Cortex of kidney (tissue), 1 donor: ENCODE measurements around the gene PANX2.
"Not testable (repeated sequence)": the region's sequence is repeated elsewhere in the genome, so short reads cannot be mapped to it uniquely, and the experiment has no call there.

Experiments used
- DNase-seq: peaks from one replicate; lab custom pipeline; 2025; lab: John Stamatoyannopoulos, UW

PANX2 gene, protein sequence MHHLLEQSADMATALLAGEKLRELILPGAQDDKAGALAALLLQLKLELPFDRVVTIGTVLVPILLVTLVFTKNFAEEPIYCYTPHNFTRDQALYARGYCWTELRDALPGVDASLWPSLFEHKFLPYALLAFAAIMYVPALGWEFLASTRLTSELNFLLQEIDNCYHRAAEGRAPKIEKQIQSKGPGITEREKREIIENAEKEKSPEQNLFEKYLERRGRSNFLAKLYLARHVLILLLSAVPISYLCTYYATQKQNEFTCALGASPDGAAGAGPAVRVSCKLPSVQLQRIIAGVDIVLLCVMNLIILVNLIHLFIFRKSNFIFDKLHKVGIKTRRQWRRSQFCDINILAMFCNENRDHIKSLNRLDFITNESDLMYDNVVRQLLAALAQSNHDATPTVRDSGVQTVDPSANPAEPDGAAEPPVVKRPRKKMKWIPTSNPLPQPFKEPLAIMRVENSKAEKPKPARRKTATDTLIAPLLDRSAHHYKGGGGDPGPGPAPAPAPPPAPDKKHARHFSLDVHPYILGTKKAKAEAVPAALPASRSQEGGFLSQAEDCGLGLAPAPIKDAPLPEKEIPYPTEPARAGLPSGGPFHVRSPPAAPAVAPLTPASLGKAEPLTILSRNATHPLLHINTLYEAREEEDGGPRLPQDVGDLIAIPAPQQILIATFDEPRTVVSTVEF

DNA sequence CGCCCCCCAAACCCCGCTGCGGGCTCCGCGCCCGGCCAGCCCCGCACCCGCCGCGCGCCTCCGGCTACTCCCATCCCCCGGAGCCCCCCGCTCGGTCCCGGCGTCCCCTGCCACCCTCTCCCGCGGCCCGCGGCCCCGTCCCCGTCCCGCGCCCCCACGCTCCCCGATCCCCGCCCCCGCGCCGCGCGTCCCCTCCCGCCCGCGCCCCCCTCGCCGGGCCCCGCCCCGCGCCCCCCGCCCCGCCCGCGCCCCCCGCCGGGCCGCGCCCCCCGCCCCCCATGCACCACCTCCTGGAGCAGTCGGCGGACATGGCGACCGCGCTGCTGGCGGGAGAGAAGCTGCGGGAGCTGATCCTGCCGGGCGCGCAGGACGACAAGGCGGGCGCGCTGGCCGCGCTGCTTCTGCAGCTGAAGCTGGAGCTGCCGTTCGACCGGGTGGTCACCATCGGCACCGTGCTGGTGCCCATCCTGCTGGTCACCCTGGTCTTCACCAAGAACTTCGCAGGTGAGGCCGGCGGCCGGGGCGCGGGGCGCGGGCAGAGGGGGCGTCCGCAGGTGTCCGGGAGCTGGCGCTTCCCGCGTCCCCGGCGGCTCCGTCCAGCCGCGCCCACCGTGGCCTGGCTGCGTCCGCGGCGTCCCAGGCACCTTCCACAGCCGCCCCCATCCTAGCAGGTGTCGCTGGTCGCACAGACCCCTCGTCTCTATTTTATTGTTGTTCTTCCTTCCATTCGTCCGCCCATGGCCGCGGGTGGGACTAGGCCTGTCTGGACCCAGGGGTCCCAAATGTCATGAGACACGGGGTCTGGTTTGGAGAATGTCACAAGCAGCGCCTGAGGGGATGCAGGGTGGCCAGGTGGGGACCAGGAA lies at the start of gene PANX2:
Gene PANX2 (plus strand): TSS at position 279 of the 866 bp plus-strand sequence. CDS start 0 bp downstream, at position 279.
- no peak for DNase-seq

DNA sequence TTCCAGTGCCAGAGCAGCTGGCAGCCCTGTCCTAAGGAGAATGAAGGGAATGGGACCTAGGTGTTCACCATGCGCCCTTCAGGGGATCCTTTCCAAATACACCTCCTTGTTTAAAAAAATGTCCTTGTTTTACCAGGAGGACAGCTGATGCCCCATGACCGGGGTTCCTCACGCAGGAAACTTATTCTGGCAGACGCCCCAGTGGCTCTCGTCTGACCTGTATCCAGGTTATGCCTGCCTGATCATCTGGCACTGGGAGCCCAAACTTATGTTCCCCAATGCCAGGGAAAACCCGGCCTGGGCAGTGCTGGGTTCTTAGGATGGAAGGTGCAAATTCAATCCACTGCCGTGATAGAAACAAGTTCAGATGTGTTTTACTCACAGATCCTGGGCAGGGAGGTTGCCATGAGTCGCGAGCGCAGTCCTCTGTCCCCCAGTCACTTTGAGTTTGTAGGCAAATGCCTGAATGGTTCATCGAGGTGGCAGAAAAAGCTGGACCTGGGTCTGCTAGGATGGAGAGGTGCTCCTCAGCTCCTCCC lies 49.3 kb upstream of the PANX2 start:
- no peak for DNase-seq

DNA sequence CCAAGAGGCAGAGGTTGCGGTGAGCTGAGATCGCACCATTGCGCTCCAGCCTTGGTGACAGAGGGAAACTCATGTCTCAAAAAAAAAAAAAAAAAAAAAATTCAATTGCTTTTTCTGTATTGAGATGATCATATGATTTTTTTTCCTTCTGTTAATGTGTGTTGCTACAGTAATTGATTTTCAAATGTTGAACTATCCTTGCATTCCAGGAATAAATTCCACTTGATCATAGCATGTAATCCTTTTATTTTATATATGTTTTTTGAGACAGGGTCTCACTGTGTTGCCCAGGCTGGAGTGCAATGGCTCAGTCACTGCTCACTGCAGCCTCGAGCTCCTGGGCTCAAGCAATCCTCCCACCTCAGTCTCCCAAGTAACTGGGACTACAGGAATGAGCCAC lies 47.4 kb upstream of the PANX2 start:
- no peak for DNase-seq

DNA sequence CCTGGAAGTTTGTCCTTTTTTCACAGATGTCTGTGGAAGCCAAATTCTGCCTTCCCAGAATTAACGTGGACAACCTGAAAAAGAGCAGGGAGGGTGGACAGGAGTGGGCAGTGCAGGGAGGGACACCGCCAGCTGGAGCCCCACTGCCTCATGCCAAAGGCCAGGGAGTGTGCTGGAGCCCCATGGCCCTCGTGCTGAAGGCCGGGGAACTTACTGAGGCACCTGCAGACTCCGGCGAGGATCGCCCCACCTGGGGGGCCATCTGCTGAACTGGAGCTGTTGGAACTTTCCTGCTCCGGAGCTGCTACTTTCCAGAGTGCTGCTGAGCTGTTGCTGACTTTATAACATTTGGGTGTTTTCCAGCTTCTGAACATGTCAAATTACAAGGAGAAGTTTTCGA lies 45.5 kb upstream of the PANX2 start:
- DNase-seq, result no peak

DNA sequence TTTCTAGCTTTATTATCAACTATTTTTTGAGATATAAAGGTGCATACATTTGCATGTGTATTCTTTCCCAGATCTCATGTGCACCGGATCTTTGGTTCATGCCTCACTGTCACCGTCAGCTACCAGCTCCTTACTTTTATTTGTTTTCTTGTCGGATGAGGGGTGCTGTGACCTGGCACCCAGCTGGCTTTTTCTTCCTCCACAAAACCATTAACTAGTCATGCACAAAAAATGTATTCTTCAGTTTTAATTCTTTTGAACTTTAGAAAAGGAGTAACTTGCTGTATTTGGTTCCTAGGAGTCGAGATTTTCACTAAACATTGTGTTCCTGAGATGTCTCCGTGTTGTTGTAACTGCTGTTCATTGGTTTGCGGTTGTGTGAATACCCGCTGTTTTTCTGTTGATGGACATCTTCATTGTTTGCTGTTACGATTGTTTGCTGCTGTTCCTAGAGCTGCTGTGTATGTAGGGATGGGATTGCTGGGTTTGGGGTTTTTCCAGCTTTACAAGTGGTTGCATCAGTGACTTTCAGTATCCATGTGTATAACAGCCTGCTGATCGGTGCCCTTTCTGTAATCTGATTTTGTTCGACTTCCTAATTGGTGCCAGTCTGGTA lies 41.3 kb upstream of the PANX2 start:
- DNase-seq, result no peak

DNA sequence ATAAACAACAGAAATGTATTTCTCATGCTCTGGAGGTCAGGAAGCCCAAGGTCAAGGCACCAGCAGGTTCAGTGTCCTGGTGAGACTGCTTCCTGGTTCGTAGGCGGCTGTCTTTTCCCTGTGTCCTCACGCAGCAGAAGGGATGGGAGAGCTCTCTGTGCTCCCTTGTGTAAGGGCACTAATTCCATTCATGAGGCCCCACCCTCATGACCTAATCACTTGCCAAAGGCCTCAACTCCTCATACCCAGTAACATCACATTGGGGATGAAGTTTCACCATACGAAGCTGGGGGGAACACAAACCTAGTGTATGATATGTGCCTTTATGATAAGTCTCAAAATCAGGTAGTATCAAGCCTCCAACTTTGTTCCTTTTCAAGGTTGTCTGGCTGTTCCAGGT lies 38.6 kb upstream of the PANX2 start:
- DNase-seq, result no peak

DNA sequence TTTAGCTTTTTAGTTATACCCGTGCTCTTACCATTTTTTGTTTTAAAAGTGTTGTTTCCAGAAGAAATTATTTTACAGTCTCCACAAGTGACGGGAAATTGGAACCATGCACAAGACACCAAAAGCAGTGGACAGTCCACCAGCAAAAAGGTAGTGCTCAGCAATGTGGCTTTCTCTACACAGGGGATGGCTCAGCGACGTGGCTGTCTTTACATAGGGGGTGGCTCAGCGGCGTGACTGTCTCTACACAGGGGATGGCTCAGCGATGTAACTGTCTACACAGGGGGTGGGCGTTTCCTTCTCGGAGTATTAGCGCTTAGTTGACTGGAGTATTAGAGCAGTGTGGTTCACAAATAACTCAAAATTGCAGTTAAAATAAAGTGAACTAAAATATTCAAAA lies 36.0 kb upstream of the PANX2 start:
- DNase-seq, result no peak

DNA sequence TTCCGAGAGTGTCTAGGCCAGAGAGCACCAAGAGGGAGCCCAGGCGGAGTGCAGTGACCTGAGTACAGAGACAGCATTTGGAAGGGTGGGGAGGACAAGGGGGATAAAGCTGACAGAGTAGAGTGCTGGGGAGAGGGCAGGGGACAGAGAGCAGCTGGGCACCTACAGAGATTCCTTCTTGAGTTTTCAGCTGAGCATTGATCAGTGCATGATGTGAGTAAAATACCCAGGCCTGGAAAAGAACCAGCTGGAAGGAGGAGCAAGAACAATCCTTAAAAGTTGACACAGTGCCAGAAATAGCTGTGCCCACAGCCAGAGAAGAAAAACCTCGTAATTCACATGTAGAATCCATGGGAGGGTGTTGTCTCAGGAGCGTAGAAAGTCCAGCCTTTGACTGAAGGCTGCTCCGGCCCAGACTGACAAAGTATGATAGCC lies 33.9 kb upstream of the PANX2 start:
- no peak for DNase-seq

DNA sequence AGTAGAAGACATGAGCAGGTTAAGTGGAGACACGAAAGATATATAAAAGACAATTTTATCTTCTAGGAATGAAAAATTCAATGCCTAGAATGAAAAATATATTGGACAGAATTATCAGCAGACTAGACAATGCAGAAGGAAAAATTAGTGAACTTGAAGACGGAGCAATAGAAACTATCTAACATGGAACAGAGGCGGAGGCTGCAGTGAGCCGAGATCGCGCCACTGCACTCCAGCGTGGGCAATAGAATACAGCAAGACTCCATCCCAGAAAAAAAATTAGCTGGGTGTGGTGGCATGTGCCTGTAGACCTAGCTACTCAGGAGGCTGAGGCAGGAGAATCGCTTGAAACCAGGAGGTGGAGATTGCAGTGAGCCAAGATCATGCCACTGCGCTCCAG lies 33.3 kb upstream of the PANX2 start:
- not testable (repeated sequence) for DNase-seq

DNA sequence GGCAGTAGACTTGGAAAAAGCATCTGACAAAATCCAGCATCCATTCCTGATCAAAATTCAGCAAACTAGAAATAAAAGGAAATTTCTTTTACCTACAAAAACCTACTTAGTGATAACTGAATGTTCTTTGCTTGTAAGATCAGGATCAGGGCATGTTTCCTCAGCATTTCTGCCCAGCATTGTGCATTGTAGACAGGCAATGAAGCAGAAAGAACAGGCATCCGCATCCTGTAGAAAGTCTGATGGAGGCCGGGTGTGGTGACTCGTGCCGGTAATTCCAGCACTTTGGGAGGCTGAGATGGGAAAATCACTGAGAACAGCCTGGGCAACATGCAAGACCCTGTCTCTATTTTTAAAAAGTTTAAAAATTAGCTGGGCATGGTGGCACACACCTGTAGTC lies 32.5 kb upstream of the PANX2 start:
- DNase-seq, result no peak

DNA sequence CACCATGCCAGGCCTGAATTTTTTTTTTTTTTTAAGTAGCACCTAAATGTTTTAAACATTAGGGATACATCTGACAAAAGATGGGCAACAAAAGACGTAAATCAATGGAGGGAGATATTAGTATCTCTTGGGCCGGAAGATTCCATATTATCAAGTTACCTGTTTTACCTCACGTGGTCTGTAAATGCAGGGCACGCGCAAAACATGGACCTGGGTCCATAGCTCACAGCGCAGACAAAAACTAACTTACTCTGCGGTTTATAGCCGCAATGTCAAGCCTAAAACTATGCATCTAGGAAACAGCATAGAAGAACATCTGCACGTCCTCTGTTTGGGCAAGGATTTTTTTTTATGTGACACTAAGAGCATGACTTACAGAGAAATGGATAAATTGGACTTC lies 31.5 kb upstream of the PANX2 start:
- DNase-seq, result no peak

DNA sequence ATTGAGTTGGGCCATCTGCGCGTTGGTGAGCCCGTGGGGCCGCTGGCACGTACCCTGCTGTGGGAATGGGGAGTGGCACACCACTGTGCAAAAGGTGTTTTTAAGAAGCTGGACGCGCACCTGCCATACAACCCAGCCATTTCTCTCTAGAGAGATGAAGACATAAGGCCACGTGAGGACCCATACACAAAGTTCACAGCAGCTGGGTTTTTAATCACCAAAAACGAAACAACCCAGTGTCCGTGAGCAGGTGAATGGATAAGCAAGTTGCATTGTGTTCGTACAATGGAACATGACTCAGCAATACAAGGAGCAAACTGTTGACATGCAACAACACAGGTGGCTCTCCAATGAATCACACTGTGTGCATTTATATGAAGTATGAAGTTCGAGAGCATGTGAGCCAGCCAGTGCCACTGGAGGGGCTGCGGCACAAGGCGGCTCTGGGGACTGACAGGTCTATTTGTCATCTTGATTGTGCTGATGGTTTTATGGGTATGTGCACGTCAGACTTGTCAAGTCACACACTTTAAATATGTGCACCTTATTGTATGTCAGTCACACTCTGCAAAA lies 30.6 kb upstream of the PANX2 start:
- no peak for DNase-seq

DNA sequence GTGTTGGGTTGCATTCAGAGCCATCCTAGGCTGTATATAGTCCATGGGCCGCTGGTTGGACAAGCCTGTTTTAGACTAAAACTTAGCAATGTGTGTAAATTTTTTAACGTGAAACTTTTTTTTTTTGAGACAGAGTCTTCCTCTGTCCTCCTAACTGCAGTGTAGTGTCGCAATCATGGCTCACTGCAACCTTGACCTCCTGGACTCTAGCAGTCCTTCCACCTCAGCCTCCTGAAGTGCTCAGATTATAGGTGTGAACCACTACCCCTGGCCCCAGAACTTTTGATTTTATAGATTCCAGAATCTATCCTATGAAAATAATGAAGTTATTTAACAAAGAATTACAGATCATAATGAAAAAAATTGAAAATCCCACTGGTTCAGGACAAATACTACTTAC lies 29.9 kb upstream of the PANX2 start:
- DNase-seq, result no peak

DNA sequence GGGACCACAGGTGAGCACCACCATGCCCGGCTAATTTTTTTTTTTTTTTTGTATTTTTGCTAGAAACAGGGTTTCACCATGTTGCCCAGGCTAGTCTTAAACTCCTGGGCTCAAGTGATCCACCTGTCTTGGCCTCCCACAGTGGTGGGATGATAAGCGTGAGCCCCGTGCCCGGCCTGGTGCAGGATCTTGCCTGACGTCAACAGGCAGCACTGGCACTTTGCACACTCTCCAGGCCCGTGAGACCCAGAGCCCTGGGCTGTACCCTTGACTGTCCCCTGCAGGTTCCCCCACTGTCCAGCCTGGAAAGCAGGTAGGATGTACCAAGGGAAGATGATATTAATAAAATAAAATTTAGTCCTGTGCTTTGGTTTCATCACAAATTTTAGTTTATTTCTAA lies 29.1 kb upstream of the PANX2 start:
- no peak for DNase-seq

DNA sequence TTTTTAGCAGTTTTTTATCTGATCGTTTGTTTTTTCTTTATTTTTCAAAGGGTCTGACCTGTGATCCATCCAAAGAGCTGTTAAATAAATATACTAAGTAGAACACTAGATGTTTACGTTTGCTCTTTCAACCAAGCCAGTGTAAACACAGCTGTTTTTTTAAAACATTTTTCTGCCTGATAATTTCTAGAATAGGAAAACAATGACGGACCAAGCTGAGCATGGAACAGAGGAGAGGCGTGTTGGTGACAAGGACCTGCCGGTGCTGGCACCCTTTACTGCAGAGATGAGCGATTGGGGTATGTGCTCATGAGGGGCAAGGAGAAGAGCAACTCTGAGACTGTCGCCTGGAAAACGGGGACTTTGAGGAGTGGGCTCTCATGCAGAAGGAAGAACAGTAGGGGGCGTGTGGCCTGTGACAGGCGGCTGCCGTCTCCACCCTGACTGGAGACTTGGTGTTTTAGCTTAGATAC lies 28.6 kb upstream of the PANX2 start:
- DNase-seq, result no peak

DNA sequence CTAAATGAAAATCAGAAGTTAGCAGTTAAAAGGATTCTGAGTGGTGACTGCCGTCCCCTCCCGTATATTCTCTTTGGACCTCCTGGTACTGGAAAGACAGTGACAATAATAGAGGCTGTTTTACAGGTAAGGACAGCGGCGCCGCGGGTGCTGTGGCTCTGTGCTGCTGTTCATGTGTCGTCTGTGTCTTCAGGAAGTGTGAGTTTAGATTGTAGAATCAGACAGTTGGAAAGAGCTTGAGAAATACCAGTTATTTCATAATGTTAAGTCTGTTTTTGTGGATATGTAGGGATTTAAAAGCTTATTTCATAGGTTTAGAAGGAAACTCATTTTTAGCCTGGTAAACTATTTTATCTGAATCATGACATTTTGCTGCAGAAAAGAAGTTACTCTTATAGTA lies 27.4 kb upstream of the PANX2 start:
- no peak for DNase-seq

DNA sequence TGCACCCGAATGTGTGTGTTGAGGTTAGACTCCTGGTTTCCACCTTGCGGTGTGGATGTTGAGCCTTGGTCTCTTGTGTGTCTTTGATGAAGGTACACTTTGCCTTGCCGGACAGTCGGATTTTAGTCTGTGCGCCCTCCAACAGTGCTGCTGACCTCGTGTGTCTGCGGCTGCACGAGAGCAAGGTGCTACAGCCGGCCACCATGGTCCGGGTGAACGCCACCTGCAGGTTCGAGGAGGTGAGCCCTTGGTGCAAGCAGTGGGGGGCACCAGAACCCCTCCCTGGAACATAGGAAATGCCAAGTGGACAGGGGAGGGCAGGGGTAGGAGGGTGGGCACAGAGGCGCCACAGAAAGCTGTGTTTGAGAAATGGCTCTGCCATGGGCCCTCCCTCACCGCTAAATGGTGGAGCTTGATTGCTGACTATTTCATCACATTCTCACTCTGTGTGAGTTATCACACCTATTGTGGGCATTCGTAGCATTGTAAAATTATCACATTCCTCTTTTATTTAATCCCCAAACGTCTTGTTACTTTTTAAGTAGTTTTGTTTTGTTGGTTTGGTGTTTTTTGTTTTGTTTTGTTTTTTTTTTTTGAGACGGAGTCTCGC lies 26.4 kb upstream of the PANX2 start:
- DNase-seq, result no peak

DNA sequence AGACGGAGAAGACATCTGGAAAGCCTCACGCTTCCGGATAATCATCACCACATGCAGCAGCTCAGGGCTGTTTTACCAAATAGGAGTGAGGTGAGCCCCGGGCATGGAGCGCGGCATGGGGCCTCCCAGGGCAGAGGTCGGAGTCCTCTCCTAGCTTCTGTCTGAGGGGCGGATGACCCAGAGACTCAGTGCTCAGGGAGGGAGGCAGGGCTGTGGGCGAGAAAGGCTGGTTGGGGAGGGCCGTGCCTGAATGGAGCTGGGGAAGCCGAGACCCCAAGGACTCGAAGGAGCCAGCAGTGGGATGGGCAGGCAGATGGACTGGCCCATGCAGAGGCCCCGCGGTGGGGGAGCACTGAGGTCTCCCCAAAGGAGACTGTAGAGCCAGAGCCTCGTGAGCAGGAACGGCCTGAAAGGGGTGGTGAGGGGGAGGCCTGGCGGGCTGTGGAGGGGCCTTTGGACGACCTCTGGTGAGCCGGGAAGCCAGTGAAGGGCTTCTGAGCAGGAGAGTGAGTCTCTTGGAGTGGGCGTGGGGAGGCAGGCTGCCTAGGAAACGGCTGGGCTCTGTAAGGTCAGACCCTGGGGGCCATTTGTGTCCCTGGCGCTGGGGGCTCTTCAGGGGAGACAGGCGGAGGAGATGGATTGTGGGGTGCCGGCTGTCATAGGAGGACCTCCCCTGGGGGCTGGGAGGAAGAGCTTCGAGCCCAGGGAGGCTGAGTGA lies 24.7 kb upstream of the PANX2 start:
- DNase-seq, result no peak

DNA sequence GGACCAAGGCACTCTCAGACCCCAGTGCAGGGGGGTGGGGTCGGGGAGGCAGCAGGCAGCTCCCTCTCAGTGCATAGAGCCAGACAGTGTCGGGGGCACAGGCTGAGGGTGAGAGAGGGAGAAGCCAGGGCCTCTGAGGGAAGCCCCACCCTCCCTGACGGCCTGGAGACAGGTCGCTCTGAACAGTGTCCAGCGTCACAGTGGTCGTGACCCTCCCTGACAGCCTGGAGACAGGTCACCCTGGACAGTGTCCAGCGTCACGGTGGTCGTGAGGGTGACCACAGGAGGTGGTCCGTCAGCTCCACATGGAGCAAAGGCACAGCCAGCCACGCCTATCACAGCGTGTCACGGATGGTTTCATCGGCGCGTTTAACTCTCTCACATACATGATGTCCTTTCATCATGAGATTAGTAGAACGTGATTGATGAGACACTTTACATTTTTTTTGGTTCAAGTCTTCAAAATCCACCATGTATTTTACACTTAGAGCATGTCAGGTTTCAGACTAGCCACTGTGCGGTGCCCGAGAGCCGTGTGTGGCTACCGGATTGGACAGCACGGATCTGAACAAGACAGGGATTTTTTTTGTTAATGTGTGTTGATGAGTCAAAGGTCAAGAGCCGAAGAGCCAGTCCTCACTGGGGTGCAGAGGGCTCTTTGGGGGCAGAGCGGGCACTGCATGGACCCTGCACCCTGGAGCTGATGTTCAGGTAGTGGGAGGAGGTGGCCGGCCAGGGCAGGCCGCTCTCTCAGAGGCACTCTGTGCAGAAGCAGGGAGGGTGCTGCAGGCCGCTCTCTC lies 23.9 kb upstream of the PANX2 start:
- no peak for DNase-seq
